Activated CD4-positive, alpha-beta memory T cell treated with anti-CD3 and anti-CD28 coated beads for 36 hours (primary cell): ENCODE data around the gene NPC1. TPM values are rescaled to one million over a fixed set of nuclear protein-coding genes. Genes with fewer than 3 reads are reported as not detected.
A peak's percentile ranks its signal among the peaks of the same experiment; 100 is the strongest.
"Not testable (repeated sequence)": the region's sequence is repeated elsewhere in the genome, so short reads cannot be mapped to it uniquely, and the experiment has no call there.

ENCODE experiments used
- CTCF ChIA-PET: fragments of 350-600 bp; sonication (Branson Sonifier 250); formaldehyde crosslinking; loops from one replicate; lab custom pipeline; 2021; ENCODE audit warnings: antibody characterized with exemption, inconsistent platforms; lab: Charles Lee
- POLR2A ChIA-PET: fragments of 350-600 bp; sonication (Branson Sonifier 250); formaldehyde crosslinking; loops from one replicate; lab custom pipeline; 2021; ENCODE audit warnings: antibody characterized with exemption; lab: Charles Lee
- DNase-seq: peaks from one replicate; pipeline ENCODE4 v3.0.0-alpha.2; 2020
- H3K27ac Mint-ChIP-seq: one replicate; pipeline ENCODE4 v1.8.0; 2021; ENCODE audit warnings: mixed read lengths
- H3K27me3 Mint-ChIP-seq: one replicate; pipeline ENCODE4 v1.8.0; 2021; ENCODE audit warnings: mixed read lengths
- H3K36me3 Mint-ChIP-seq: one replicate; pipeline ENCODE4 v1.8.0; 2021; ENCODE audit warnings: mixed read lengths
- H3K4me1 Mint-ChIP-seq: one replicate; pipeline ENCODE4 v1.8.0; 2021; ENCODE audit warnings: low read depth, mixed read lengths
- H3K4me3 Mint-ChIP-seq: one replicate; pipeline ENCODE4 v1.8.0; 2021; ENCODE audit warnings: mild to moderate bottlenecking, mixed read lengths
- H3K9me3 Mint-ChIP-seq: one replicate; pipeline ENCODE4 v1.8.0; 2021; ENCODE audit warnings: mixed read lengths
- intact Hi-C: fragments of 100-400 bp; cut with micrococcal nuclease; formaldehyde crosslinking; loops from one replicate; pipeline ENCODE4 v1.15.1; 2023
- total RNA-seq, 2 experiments: library from RNA; stranded (reverse); gene quantifications; one replicate each; pipeline ENCODE4 v1.2.3, GENCODE V29; 2021

NPC1 gene
- total RNA-seq, 2 experiments from 2014 or later = 39.3 to 39.9 TPM

DNA sequence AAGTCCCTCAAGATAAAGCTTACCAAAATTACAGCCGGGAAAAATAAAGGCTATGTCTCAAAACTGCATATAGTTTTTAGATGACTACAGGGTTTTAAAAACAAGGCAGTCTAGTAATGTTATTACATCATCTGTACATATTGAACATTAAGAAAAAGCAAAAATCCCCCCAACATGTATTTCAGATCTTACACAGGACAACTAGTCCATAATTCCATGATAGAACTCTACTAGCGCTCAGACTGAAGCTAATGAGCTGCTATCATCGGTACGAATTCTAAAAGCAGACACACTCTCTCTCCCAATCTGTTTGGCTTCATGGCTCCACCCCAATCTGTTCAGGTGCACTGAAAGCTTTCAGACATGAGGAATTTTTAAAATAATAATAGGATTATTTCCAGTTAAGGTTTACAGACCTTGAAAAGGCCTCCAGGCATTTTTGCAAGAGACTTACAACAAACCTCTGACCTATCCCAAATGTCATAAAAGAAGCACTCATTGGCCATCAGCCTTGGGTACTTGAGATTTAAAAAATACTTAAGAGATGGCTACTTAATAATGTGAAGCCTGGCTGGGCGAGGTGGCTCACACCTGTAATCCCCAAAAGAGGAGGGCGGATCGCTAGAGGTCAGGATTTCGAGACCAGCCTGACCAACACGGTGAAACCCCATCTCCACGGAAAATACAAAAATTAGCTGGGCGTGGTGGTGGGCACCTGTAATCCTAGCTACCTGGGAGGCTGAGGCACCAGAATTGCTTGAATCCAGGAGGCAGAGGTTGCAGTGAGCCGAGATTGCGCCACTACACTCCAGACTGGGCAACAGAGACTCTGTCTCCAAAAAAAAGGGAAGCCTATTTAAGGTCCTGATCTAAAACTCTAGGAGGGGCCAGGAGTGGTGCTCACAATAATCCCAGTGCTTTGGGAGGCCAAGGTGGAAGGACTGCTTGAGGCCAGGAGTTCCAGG, 2.0 kb downstream of the NPC1 start:
- H3K27ac Mint-ChIP-seq = no peak overlapping the region
- peak overlapping the region; percentile 24 for H3K4me3 Mint-ChIP-seq
- peaks cover 10% of the 10 kb centered on the region for H3K36me3 Mint-ChIP-seq
- DNase-seq = no peak
- intact Hi-C loops = no loop called here
- CTCF ChIA-PET = interaction anchor here (1.1 to 6.4 kb wide), 3 partner anchors 68 to 119 kb away, joined by 3 to 59 read pairs (median 4); no protein-coding TSS in a partner anchor
- H3K27me3 Mint-ChIP-seq = no peaks in the 10 kb centered on the region
- H3K4me1 Mint-ChIP-seq = peaks cover 49% of the 10 kb centered on the region
- no peaks in the 10 kb centered on the region for H3K9me3 Mint-ChIP-seq
- POLR2A ChIA-PET = interaction anchor here (0.8 to 1.4 kb wide), 3 partner anchors 61 to 68 kb away, joined by 3 to 4 read pairs (median 3); no protein-coding TSS in a partner anchor

DNA sequence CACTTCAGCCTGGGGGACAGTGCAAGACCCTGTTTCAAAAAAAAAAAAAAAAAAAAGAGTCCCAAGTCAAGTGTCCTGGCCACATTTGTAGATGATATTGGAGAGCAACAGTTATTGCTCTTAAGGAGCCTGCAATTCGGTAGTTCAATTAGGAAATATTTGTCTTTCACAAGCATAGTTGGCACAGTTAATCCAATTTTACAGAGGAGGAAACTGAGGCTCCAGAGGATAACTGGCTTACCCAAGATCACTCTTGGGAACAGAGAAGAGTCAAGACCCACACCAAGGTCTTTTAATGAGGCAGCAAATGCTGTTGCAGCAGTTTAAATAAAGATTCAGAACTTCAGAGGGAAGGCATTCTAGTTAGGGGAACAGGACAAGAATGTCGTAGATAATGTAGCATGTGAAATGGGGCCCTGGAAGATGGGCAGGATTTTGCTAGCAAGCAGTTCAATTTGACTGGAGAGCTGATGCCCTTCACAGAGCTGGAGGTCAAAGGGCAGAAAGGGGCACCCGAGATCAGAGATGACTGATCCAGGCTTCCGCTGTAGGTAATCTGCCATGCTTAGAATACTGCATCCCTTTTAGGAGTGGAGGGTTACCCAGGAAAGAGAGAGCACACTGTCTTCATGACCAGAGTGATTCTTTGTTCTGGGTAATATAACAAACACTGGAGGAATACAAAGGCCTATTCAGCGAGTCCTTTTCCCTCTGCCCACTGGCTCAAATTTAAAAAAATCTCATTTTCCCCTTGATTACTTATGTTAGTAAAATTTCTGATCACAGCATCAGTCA, 3.0 kb downstream of the NPC1 start:
- CTCF ChIA-PET = interaction anchor here (3.4 kb wide), 1 partner anchor 85 kb away, joined by 18 read pairs; no protein-coding TSS in a partner anchor
- DNase-seq = no peak
- H3K4me3 Mint-ChIP-seq = peak overlapping the region; percentile 24
- H3K27me3 Mint-ChIP-seq = no peaks in the 10 kb centered on the region
- POLR2A ChIA-PET = no interaction called here
- no peak overlapping the region for H3K27ac Mint-ChIP-seq
- peaks cover 11% of the 10 kb centered on the region for H3K36me3 Mint-ChIP-seq
- intact Hi-C loops = no loop called here
- no peaks in the 10 kb centered on the region for H3K9me3 Mint-ChIP-seq
- H3K4me1 Mint-ChIP-seq = peaks cover 59% of the 10 kb centered on the region

DNA sequence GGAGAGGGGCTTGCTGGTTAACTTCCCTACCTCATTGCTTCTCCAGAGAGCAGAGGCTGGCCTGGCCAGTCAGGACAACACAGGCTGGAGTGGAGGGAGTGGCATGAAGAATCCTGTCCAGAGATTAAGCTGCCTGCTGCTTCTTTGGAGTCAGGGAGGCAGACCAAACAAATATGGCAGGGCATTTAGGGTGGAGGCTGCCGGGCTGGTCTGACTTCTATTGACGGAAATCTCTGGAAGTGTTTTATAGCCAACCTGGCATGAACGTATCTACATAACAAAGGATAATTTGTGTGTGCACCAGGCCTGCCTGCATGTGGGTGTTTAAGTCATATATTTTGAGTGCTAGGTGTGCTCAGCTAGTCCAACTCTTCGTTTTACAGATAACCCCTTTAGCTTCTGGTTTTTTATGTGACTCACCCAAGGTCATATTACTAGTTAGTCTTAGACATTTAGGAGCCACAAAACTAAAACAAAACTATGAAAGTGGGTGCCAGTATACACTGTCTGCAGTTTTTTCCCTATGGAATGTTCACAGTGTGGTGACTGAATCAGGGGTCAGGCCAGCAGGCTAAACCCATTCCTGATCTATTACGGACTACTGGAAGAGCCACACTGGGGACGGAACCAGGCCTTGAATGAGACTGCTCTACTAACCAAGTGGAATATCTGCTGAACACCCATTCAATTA, 5.5 kb downstream of the NPC1 start:
- DNase-seq = no peak
- H3K27me3 Mint-ChIP-seq = no peaks in the 10 kb centered on the region
- intact Hi-C loops = no loop called here
- H3K9me3 Mint-ChIP-seq = no peaks in the 10 kb centered on the region
- peaks cover 60% of the 10 kb centered on the region for H3K4me1 Mint-ChIP-seq
- peaks cover 18% of the 10 kb centered on the region for H3K36me3 Mint-ChIP-seq
- H3K4me3 Mint-ChIP-seq = no peak overlapping the region
- no peak overlapping the region for H3K27ac Mint-ChIP-seq
- ChIA-PET POLR2A (no interaction called here), CTCF (interaction anchor here (0.6 to 3.4 kb wide), 5 partner anchors 34 to 82 kb away, joined by 3 to 18 read pairs (median 5); no protein-coding TSS in a partner anchor)

DNA sequence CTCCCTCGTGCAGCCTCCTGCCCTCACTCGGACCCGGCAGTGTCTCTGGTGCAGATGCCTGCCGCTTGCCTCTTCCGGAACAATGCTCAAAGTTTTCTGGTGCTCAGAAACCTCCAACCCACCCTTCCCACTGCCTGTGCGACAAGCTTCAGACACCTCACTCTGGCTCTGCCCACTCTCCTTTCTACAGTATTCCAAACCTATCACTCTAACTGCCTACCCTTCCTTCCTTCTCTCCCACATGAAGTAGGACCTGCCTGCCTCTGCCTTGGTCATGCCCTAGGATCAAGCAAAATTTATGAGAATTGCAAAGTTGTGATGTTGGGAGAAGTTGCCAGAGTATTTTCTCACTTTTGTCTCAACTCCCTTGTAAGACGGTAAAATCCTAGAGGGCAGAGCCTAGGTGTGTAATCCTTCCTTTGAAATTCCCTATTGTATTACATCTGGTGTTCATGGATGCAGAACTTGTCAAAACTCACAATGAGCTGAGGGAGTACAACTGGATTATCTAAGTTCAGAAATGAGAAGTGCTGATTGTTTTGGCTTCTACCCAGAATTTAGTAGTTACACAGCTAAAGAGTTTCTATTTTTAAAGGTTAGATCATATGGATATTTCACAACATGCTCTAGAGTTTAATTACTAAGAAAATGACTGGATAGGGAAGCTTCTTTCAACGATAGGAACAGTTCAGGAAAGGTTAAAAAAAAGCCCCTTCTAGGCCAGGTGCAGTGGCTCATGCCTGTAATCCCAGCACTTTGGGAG, 7.2 kb downstream of the NPC1 start:
- POLR2A ChIA-PET = no interaction called here
- intact Hi-C loops = no loop called here
- Mint-ChIP-seq H3K4me1 (peaks cover 69% of the 10 kb centered on the region), H3K9me3 (no peaks in the 10 kb centered on the region), H3K27ac (peak overlapping the region; percentile 53), H3K36me3 (peaks cover 21% of the 10 kb centered on the region), H3K4me3 (no peak overlapping the region), H3K27me3 (no peaks in the 10 kb centered on the region)
- no peak for DNase-seq
- CTCF ChIA-PET = interaction anchor here (1.2 to 1.5 kb wide), 2 partner anchors 63 kb away, joined by 4 to 5 read pairs; no protein-coding TSS in a partner anchor

DNA sequence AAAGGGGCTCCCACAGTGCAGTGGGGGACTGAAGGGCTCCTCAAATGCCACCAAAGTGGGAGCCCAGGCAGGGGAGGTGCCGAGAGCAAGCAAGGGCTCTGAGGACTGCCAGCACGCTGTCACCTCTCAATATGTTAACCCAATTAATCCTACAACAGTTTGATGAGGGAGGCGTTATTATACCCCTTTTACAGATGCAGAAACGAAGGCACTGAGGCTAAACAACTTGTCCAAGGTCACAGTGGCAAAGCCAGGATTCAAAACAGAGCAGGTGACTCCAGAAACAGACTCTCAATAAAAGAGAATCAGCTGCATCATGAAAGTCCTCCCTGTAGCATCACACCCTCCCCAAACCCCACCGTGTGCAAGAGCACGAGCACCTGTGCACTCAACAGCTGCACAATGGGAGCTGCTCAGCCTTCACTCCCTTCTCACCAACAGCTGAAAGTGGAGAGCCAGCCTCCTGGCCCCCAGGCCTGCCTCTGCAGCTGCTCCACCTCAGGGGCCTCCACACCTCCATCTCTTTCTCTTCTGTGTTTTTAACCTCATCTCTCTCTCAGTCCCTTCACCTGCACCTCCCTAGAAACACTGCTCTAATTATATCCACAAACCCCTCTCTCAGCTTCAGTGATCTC, 8.1 kb downstream of the NPC1 start:
- Mint-ChIP-seq H3K27ac (peak overlapping the region; percentile 53), H3K27me3 (no peaks in the 10 kb centered on the region), H3K4me1 (peaks cover 71% of the 10 kb centered on the region), H3K9me3 (no peaks in the 10 kb centered on the region), H3K36me3 (peaks cover 22% of the 10 kb centered on the region), H3K4me3 (no peak overlapping the region)
- POLR2A ChIA-PET = no interaction called here
- intact Hi-C loops = no loop called here
- DNase-seq = no peak
- CTCF ChIA-PET = interaction anchor here (1.2 kb wide), 1 partner anchor 62 kb away, joined by 4 read pairs; no protein-coding TSS in a partner anchor

DNA sequence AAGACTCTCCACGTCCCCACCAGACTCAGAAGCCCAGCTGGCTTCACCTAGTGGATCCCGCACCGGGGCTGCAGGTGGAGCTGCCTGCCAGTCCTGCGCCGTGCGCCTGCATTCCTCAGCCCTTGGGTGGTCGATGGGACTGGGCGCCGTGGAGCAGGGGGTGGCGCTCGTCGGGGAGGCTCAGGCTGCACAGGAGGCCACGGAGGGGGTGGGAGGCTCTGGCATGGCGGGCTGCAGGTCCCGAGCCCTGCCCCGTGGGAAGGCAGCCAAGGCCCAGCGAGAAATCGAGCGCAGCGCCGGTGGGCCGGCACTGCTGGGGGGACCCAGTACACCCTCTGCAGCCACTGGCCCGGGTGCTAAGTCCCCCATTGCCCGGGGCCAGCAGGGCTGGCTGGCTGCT, 8.8 kb downstream of the NPC1 start:
- H3K27ac Mint-ChIP-seq, POLR2A ChIA-PET, DNase-seq, intact Hi-C loops, H3K4me3 Mint-ChIP-seq, H3K9me3 Mint-ChIP-seq, H3K27me3 Mint-ChIP-seq: not testable (repeated sequence)
- CTCF ChIA-PET = interaction anchor here (1.2 kb wide), 1 partner anchor 61 kb away, joined by 4 read pairs; no protein-coding TSS in a partner anchor
- peaks cover 22% of the 10 kb centered on the region for H3K36me3 Mint-ChIP-seq
- H3K4me1 Mint-ChIP-seq = peaks cover 71% of the 10 kb centered on the region

DNA sequence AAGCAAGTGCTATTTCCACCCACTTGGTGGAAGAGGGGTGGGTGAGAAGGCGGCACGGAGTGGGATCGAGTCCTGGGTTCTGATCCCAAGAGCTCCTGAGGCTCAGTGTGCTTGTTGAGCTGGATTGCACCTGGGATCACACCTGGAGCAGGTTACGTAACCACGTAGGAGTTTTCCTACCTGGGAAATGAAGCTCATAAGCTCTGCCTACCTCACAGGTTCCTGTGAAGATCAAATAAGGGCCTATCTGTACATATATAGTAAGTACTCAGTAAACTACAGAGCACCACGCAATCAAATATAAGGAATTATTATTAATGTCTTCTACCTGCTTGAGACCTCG, 11.0 kb downstream of the NPC1 start:
- intact Hi-C loops = loop anchor here (2.0 kb wide), 1 partner anchor 72 kb away; the partner anchor contains the start of gene RMC1
- no peak for DNase-seq
- Mint-ChIP-seq H3K36me3 (peaks cover 28% of the 10 kb centered on the region), H3K27me3 (no peaks in the 10 kb centered on the region), H3K4me1 (peaks cover 62% of the 10 kb centered on the region), H3K27ac (peak overlapping the region; percentile 88), H3K4me3 (no peak overlapping the region), H3K9me3 (no peaks in the 10 kb centered on the region)
- POLR2A ChIA-PET = interaction anchor here (0.9 kb wide), 1 partner anchor 10 kb away, joined by 3 read pairs; no protein-coding TSS in a partner anchor
- CTCF ChIA-PET = interaction anchor here (0.9 to 1.0 kb wide), 2 partner anchors 10 to 12 kb away, joined by 3 to 4 read pairs; no protein-coding TSS in a partner anchor

DNA sequence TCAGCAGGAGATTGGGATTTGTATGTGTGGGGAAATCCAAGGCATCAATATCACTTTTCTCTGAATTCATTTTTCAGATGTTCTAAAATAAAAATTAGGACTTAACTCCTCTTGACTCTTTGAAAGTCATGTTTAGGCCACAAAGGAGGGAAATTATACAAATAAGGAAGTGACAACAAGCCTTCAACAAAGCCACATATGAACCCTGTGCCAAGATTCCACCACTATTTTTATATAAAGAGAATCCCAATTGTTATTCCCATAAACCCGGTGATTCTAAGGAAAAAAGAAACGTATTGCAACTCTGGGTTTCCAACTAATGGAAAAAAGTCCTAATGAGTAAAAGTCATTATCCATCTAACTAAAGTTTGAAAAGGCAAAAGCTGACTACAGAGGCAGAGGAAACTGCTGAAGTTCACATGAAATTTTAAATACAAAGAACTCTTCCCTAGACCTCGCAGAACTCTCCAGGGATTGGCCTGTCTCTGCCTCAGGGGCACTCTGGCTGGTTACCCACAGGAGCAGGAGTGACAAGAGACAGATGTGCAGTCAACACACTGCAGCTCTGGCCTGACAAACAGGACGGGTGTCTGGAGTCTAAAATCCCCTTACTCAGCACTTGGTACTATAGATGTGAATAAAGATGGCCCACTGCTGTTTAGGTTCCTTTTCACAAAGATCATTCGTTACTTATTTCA, 11.5 kb downstream of the NPC1 start:
- Mint-ChIP-seq H3K27me3 (no peaks in the 10 kb centered on the region), H3K27ac (peak overlapping the region; percentile 88), H3K9me3 (no peaks in the 10 kb centered on the region), H3K4me3 (no peak overlapping the region), H3K36me3 (peaks cover 31% of the 10 kb centered on the region), H3K4me1 (peaks cover 57% of the 10 kb centered on the region)
- DNase-seq = no peak
- intact Hi-C loops = loop anchor here (1.0 to 2.0 kb wide), 2 partner anchors 12 to 72 kb away; partner anchors contain the start of genes NPC1 and RMC1
- POLR2A ChIA-PET = interaction anchor here (0.9 kb wide), 1 partner anchor 11 kb away, joined by 3 read pairs; no protein-coding TSS in a partner anchor
- CTCF ChIA-PET = interaction anchor here (0.9 to 1.0 kb wide), 2 partner anchors 11 to 12 kb away, joined by 3 to 4 read pairs; no protein-coding TSS in a partner anchor

DNA sequence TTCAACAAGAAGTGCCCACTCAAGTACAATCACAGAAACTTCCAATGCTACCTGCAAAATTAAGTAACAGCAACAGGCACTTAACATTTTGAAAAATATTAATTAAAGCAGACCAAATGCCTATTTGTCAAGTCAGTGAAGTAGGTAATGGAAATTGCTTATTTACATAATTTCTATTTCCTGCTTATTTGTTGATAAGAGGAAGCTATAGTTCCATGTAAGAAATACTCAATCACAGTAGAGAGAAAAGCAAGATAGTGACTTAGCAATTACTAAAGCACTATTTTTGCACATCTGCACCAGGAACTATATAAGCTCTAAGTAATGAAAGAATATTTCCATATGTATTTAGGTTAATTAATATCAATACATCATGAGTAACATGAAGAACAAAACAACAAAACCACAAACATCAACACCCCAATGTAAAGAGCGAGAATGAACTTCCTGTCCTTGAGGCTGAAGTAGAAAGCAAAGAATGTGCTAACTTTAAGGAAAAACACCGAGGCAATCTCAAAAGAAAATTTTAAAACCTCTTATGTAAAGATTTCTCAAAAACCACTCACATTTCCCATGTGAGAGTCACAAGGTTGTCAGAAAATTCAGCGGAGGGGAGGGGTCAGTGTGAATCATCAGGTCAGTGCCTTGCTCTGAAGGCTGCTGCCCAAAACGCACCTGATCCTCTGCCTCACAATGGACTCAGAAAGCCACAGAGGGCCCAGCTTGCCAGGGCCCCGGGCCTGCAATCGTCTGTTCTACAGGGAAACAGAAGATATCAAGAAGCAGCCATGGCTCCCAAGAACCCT, 12.5 kb downstream of the NPC1 start:
- ChIA-PET CTCF (interaction anchor here (0.9 kb wide), 1 partner anchor 14 kb away, joined by 3 read pairs; no protein-coding TSS in a partner anchor), POLR2A (no interaction called here)
- intact Hi-C loops = loop anchor here (1.0 to 2.0 kb wide), 2 partner anchors 12 to 71 kb away; partner anchors contain the start of genes NPC1 and RMC1
- peak overlapping the region; percentile 43 for H3K4me3 Mint-ChIP-seq
- H3K27ac Mint-ChIP-seq = peak overlapping the region; percentile 88
- peaks cover 35% of the 10 kb centered on the region for H3K36me3 Mint-ChIP-seq
- DNase-seq = peak; percentile 73
- H3K4me1 Mint-ChIP-seq = peaks cover 50% of the 10 kb centered on the region
- no peaks in the 10 kb centered on the region for H3K27me3 Mint-ChIP-seq
- H3K9me3 Mint-ChIP-seq = no peaks in the 10 kb centered on the region
